Breast epithelium (tissue), 3 donors: ENCODE measurements around the gene STX12.

Experiments
- CTCF ChIP-seq, 3 donors: fragments of 450-650 bp; IDR thresholded peaks; one replicate each; pipeline ENCODE4 v1.5.1; 2016 to 2017; ENCODE audit warnings: antibody characterized with exemption in 3 of 3, mild to moderate bottlenecking in 3 of 3, moderate library complexity in 3 of 3
- POLR2AphosphoS5 ChIP-seq, 3 donors: sonication (generic); formaldehyde crosslinking; IDR thresholded peaks; one replicate each; pipeline ENCODE4 v1.6.1; 2017; ENCODE audit warnings: antibody characterized with exemption in 3 of 3

GRCh38 chr1:27872059-27872801, 99.2 kb downstream of the STX12 start, which contains the start of gene THEMIS2:
- TF ChIP-seq CTCF (IDR thresholded peaks at IDR 0.05) (no peak), POLR2AphosphoS5 (IDR thresholded peaks at IDR 0.05) (no peak)
